Activated CD8-positive, alpha-beta T cell treated with anti-CD3 and anti-CD28 coated beads for 36 hours (primary cell): Measurements from ENCODE around the gene NLRC3. TPM values are rescaled to one million over a fixed set of nuclear protein-coding genes. Genes with fewer than 3 reads are reported as not detected.
A peak's percentile ranks its signal among the peaks of the same experiment; 100 is the strongest.

Source experiments
- ATAC-seq: fragments of 200-7000 bp; cut with Tn5 transposase; one replicate; pipeline ENCODE4 v1.10.0; 2021; ENCODE audit warnings: mild to moderate bottlenecking, moderate library complexity
- CTCF ChIA-PET: fragments of 350-600 bp; sonication (Branson Sonifier 250); formaldehyde crosslinking; loops from one replicate; lab custom pipeline; 2021; ENCODE audit warnings: antibody characterized with exemption; lab: Charles Lee
- POLR2A ChIA-PET: fragments of 350-600 bp; sonication (Branson Sonifier 250); formaldehyde crosslinking; loops from one replicate; lab custom pipeline; 2021; ENCODE audit warnings: antibody characterized with exemption; lab: Charles Lee
- DNase-seq: peaks from one replicate; pipeline ENCODE4 v3.0.0-alpha.2; 2020
- H3K27ac Mint-ChIP-seq: one replicate; pipeline ENCODE4 v1.8.0; 2021; ENCODE audit warnings: mild to moderate bottlenecking, mixed read lengths
- H3K27me3 Mint-ChIP-seq: one replicate; pipeline ENCODE4 v1.8.0; 2021; ENCODE audit warnings: mixed read lengths
- H3K36me3 Mint-ChIP-seq: one replicate; pipeline ENCODE4 v1.8.0; 2021; ENCODE audit warnings: low read depth, mixed read lengths
- H3K4me1 Mint-ChIP-seq: one replicate; pipeline ENCODE4 v1.8.0; 2021; ENCODE audit warnings: low read depth, mixed read lengths
- H3K4me3 Mint-ChIP-seq: one replicate; pipeline ENCODE4 v1.8.0; 2021; ENCODE audit warnings: mild to moderate bottlenecking, moderate library complexity, mixed read lengths
- H3K9me3 Mint-ChIP-seq: one replicate; pipeline ENCODE4 v1.8.0; 2021; ENCODE audit warnings: mixed read lengths
- intact Hi-C: fragments of 100-400 bp; cut with micrococcal nuclease; formaldehyde crosslinking; loops from one replicate; pipeline ENCODE4 v1.10.0; 2022
- total RNA-seq, 2 experiments: library from RNA; stranded (reverse); gene quantifications; one replicate each; pipeline ENCODE4 v1.2.3, GENCODE V29; 2021
- TF ChIP-seq, protein P1 (sequence below): fragments of 200-600 bp; IDR thresholded peaks from one replicate; pipeline ENCODE4 v1.8.0; 2022; ENCODE audit warnings: antibody characterized with exemption, mild to moderate bottlenecking

Gene NLRC3
- total RNA-seq, 2 experiments from 2014 or later: 17.9 to 19.8 TPM

DNA sequence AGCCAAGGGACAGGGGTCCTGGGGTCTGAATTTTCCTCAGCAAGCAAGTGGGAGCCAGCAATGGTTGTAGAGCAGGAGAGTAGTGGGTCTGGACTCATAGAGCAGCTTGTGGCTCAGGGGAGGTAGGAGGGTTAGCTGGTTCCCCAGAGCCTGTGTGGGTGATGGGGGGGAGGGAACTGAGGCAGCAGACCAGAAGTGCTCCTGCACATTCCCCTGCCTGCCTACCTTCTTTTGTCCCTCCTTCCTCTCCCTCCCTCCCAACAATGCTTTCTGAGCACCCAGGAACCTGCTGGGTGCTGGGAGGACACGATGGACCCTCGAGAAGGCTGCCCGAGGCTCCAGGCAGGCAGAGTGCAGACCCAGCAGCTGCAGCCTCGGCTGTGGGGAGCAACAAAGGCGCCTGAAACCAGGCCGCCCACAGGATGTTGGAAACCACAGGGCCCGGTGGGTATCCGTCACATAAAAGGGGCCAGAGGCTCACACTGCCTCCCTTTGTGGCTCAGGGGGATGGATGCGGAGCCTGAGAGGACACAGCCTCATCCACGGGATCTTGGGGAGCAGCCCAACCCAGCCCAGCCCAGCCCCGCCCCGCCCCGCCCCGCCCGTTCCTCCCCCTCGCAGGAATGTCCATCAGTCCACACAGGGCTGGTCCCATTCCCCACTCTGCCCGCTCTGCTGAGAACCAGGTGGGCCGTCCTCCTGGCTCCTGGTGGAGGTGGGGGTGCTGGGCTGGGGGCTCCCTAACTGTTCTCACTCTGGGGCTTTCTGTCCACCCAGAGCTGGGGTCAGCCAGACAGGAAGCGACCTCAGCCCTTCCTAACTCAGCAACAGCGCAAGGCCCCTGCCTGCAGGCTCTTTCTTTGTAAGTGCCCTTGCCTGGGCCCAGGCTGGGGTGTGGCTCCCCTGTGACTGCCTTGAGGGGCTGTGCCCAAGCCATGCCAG lies 1.7 kb upstream of the NLRC3 start:
- Mint-ChIP-seq H3K4me1 (peaks cover 39% of the 10 kb centered on the region), H3K9me3 (no peaks in the 10 kb centered on the region), H3K27me3 (no peaks in the 10 kb centered on the region), H3K27ac (peak overlapping the region; percentile 98), H3K36me3 (peaks cover 10% of the 10 kb centered on the region), H3K4me3 (peak overlapping the region; percentile 99)
- peak; percentile 93 for DNase-seq
- intact Hi-C loops: loop anchor here (10.0 kb wide), 1 partner anchor 74 kb away; the partner anchor contains the start of gene CLUAP1
- POLR2A ChIA-PET: interaction anchor here (0.6 to 1.3 kb wide), 5 partner anchors 10 to 48 kb away, joined by 3 to 4 read pairs (median 3); no protein-coding TSS in a partner anchor
- TF ChIP-seq, protein P1, sequence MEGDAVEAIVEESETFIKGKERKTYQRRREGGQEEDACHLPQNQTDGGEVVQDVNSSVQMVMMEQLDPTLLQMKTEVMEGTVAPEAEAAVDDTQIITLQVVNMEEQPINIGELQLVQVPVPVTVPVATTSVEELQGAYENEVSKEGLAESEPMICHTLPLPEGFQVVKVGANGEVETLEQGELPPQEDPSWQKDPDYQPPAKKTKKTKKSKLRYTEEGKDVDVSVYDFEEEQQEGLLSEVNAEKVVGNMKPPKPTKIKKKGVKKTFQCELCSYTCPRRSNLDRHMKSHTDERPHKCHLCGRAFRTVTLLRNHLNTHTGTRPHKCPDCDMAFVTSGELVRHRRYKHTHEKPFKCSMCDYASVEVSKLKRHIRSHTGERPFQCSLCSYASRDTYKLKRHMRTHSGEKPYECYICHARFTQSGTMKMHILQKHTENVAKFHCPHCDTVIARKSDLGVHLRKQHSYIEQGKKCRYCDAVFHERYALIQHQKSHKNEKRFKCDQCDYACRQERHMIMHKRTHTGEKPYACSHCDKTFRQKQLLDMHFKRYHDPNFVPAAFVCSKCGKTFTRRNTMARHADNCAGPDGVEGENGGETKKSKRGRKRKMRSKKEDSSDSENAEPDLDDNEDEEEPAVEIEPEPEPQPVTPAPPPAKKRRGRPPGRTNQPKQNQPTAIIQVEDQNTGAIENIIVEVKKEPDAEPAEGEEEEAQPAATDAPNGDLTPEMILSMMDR: no peak
- ATAC-seq: peak; percentile 64
- CTCF ChIA-PET: no interaction called here

DNA sequence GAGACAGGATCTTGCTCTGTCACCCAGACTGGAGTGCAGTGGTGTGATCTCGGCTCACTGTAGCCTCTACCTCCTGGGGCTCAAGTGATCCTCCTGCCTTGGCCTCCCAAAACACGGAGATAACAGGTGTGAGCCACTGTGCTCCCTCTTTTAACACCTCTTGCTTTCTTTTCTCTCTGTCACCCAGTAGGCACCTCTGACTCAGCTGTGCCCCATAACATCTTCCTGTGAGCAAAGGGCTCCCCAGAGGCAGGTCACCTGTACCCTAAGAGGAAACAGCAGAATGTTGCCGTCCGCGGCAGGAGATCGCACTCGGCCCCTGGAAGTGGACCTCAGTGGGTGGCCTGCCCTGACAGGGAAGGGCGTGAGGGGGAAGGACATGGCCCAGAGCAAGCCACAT lies 918 bp upstream of the NLRC3 start:
- peak; percentile 64 for ATAC-seq
- peak overlapping the region; percentile 98 for H3K27ac Mint-ChIP-seq
- H3K36me3 Mint-ChIP-seq: peaks cover 7% of the 10 kb centered on the region
- ChIA-PET CTCF (no interaction called here), POLR2A (interaction anchor here (1.1 to 1.4 kb wide), 4 partner anchors 22 to 60 kb away, joined by 3 to 4 read pairs (median 3); partner anchors contain the start of gene SLX4)
- intact Hi-C loops: loop anchor here (10.0 kb wide), 1 partner anchor 73 kb away; the partner anchor contains the start of gene CLUAP1
- no peaks in the 10 kb centered on the region for H3K27me3 Mint-ChIP-seq
- TF ChIP-seq, protein P1: no peak
- H3K4me1 Mint-ChIP-seq: peaks cover 42% of the 10 kb centered on the region
- H3K9me3 Mint-ChIP-seq: no peaks in the 10 kb centered on the region
- peak; percentile 79 for DNase-seq
- H3K4me3 Mint-ChIP-seq: peak overlapping the region; percentile 99

DNA sequence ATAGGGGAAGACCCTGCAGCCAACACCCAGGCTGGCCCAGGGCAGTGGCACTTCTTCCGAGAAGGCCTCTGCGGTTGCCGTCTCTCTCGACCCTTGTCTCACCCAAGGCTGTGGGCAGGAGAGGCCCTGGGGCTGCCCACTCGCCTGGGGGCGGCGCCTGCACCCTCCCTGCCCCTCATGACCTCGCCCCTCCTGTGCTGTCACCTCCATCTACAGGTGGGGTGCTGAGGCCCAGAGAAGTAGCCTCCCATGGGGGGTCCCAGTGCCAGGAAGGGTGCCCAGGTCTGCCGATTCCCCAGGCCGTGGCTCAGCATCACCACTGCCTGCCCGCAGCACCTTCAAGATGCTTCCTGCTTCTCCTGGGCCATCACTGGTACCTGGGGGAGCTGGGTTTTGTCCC lies 992 bp downstream of the NLRC3 start:
- TF ChIP-seq, protein P1: no peak
- Mint-ChIP-seq H3K9me3 (peaks cover 2% of the 10 kb centered on the region), H3K4me1 (peaks cover 49% of the 10 kb centered on the region), H3K4me3 (peak overlapping the region; percentile 99), H3K27ac (peak overlapping the region; percentile 97), H3K36me3 (peaks cover 14% of the 10 kb centered on the region), H3K27me3 (no peaks in the 10 kb centered on the region)
- CTCF ChIA-PET: interaction anchor here (0.6 kb wide), 1 partner anchor 28 kb away, joined by 3 read pairs; no protein-coding TSS in a partner anchor
- DNase-seq (peak; percentile 51), ATAC-seq (no peak)
- POLR2A ChIA-PET: interaction anchor here (1.1 kb wide), 1 partner anchor 36 kb away, joined by 3 read pairs; the partner anchor contains the start of gene SLX4
- intact Hi-C loops: loop anchor here (10.0 kb wide), 1 partner anchor 71 kb away; the partner anchor contains the start of gene CLUAP1

DNA sequence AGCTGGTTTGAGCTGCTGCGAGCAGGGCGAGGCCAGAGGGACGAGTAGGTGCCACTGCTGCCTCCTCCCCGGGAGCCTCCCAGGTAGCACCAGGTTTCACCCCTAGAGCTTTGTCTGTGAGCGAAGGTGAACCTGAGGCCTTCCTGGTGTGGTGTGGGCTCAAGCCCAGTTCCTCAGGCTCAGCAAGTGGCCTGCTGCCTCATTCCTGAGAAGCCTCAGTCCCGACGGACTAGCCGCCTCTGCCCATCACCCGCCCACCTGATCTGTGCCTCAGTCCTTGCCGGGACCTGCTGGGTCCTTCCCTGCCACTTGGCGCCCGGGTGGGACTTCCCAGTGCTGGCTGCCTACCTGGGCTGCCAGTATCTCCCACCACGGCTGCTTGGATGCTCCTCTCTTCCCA lies 1.7 kb downstream of the NLRC3 start:
- ATAC-seq: no peak
- ChIA-PET CTCF (interaction anchor here (0.6 to 1.1 kb wide), 3 partner anchors 16 to 78 kb away, joined by 3 read pairs; partner anchors contain the start of gene DNASE1), POLR2A (interaction anchor here (1.1 kb wide), 1 partner anchor 36 kb away, joined by 3 read pairs; the partner anchor contains the start of gene SLX4)
- DNase-seq: peak; percentile 12
- peaks cover 7% of the 10 kb centered on the region for H3K9me3 Mint-ChIP-seq
- peak overlapping the region; percentile 97 for H3K27ac Mint-ChIP-seq
- peak overlapping the region; percentile 99 for H3K4me3 Mint-ChIP-seq
- peaks cover 20% of the 10 kb centered on the region for H3K36me3 Mint-ChIP-seq
- intact Hi-C loops: loop anchor here (10.0 kb wide), 1 partner anchor 71 kb away; the partner anchor contains the start of gene CLUAP1
- peaks cover 50% of the 10 kb centered on the region for H3K4me1 Mint-ChIP-seq
- no peaks in the 10 kb centered on the region for H3K27me3 Mint-ChIP-seq
- TF ChIP-seq, protein P1: no peak
